Endothelial cell (in vitro differentiated cells): ENCODE results near the gene CERK. TPM values are rescaled to one million over a fixed set of nuclear protein-coding genes. Genes with fewer than 3 reads are reported as not detected.
A peak's percentile ranks its signal among the peaks of the same experiment; 100 is the strongest.

Experiments
- DNase-seq: peaks from one replicate; pipeline ENCODE4 v3.0.0; 2021; ENCODE audit warnings: low spot score
- H3K27ac Mint-ChIP-seq: one replicate; pipeline ENCODE4 v1.8.0; 2021; ENCODE audit warnings: mixed read lengths, inconsistent platforms; ENCODE audit not compliant: unreplicated experiment
- H3K27me3 Mint-ChIP-seq: one replicate; pipeline ENCODE4 v1.8.0; 2021; ENCODE audit warnings: mild to moderate bottlenecking, moderate library complexity, mixed read lengths, inconsistent platforms; ENCODE audit not compliant: unreplicated experiment
- H3K36me3 Mint-ChIP-seq: one replicate; pipeline ENCODE4 v1.8.0; 2021; ENCODE audit warnings: mild to moderate bottlenecking, low read depth, mixed read lengths, inconsistent platforms; ENCODE audit not compliant: unreplicated experiment
- H3K4me1 Mint-ChIP-seq: one replicate; pipeline ENCODE4 v1.8.0; 2021; ENCODE audit warnings: mild to moderate bottlenecking, mixed read lengths, inconsistent platforms; ENCODE audit not compliant: unreplicated experiment
- H3K4me3 Mint-ChIP-seq: one replicate; pipeline ENCODE4 v1.8.0; 2021; ENCODE audit warnings: mild to moderate bottlenecking, mixed read lengths, inconsistent platforms; ENCODE audit not compliant: unreplicated experiment
- H3K9me3 Mint-ChIP-seq: one replicate; pipeline ENCODE4 v1.8.0; 2021; ENCODE audit warnings: mixed read lengths, inconsistent platforms; ENCODE audit not compliant: unreplicated experiment
- CTCF ChIP-seq: fragments of 200-600 bp; sonication (generic); IDR thresholded peaks from one replicate; pipeline ENCODE4 v1.5.0; 2021; ENCODE audit warnings: antibody characterized with exemption; ENCODE audit not compliant: unreplicated experiment
- total RNA-seq: library from RNA; stranded (reverse); fragmentation: NEBNext Ultra II Directional; extraction: Animal tissue kit (Norgen Biotek cat#: 25700); gene quantifications from one replicate; pipeline ENCODE4 v1.2.1, GENCODE V29; 2021; ENCODE audit not compliant: unreplicated experiment

Gene CERK
- total RNA-seq, 1 donor from 2014 or later = 57.7 TPM

- H3K36me3 Mint-ChIP-seq = peaks cover 19% of the 10 kb centered on the region
- H3K27me3 Mint-ChIP-seq = peaks cover 5% of the 10 kb centered on the region
- TF ChIP-seq CTCF = no peak
- H3K9me3 Mint-ChIP-seq = no peaks in the 10 kb centered on the region
- H3K27ac Mint-ChIP-seq = no peak overlapping the region
- DNase-seq = no peak
- no peak overlapping the region for H3K4me3 Mint-ChIP-seq
- H3K4me1 Mint-ChIP-seq = peaks cover 11% of the 10 kb centered on the region
Measured at GRCh38 chr22:46641811-46642266, 96.2 kb downstream of the CERK start.

GRCh38 chr22:46640293-46641055, 97.6 kb downstream of the CERK start:
- H3K27me3 Mint-ChIP-seq = peaks cover 5% of the 10 kb centered on the region
- peaks cover 15% of the 10 kb centered on the region for H3K36me3 Mint-ChIP-seq
- no peak overlapping the region for H3K27ac Mint-ChIP-seq
- no peak for DNase-seq
- peaks cover 11% of the 10 kb centered on the region for H3K4me1 Mint-ChIP-seq
- no peaks in the 10 kb centered on the region for H3K9me3 Mint-ChIP-seq
- TF ChIP-seq CTCF = no peak
- no peak overlapping the region for H3K4me3 Mint-ChIP-seq

- Mint-ChIP-seq H3K27ac (no peak overlapping the region), H3K4me3 (no peak overlapping the region), H3K4me1 (peaks cover 11% of the 10 kb centered on the region), H3K27me3 (peaks cover 5% of the 10 kb centered on the region), H3K9me3 (no peaks in the 10 kb centered on the region), H3K36me3 (peaks cover 15% of the 10 kb centered on the region)
- no peak for TF ChIP-seq CTCF
- no peak for DNase-seq
Measured at GRCh38 chr22:46639843-46640242, 98.2 kb downstream of the CERK start.

DNA sequence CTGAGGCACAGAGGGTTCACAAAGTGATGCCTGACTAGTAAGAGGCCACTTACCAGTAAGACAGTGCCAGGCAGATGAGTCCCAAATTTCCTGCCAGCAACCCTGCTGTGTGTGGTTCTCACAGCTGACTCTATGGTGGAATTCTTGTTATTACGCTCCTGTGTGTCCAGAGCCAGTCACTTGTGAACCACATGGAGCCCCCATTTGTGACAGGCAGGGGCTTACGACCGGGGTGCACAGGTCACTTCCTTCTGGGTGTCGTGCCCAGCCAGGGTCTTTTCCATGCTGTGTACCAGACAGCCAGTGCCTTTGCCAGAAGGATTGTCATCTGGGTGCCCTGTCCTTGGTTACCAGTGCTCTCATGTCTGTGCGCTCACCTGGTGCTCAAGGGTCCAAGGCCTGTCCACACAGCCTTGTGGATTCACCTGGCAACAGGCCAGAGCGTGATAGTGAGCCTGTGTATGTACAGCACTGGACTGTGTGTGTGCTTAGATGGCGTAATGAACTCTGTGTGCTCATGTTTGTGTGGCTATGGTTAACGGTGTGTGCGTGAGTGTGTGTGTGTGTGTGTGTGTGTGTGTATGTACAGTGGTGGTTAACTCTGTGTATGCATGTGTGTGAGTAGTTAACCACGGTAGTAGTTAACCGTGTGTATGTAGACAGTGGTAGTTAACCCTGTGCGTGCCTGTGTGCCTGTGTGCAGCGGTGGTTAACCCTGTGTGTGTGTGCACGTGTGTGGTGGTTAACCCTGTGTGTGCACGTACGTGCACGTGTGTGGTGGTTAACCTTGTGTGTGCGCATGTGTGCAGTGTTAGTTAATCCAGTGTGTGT, 99.2 kb downstream of the CERK start:
- Mint-ChIP-seq H3K36me3 (peaks cover 11% of the 10 kb centered on the region), H3K9me3 (no peaks in the 10 kb centered on the region), H3K4me3 (peak overlapping the region; percentile 14), H3K27me3 (peaks cover 5% of the 10 kb centered on the region), H3K27ac (no peak overlapping the region), H3K4me1 (peaks cover 14% of the 10 kb centered on the region)
- DNase-seq = no peak
- TF ChIP-seq CTCF = no peak
